LoVo (cell line): ENCODE data around the gene DGCR6L.
"Not testable (repeated sequence)": the region's sequence is repeated elsewhere in the genome, so short reads cannot be mapped to it uniquely, and the experiment has no call there.

Experiments
- DNase-seq: peaks from one replicate; pipeline ENCODE4 v3.0.0-alpha.2; 2016; ENCODE audit warnings: low spot score

The DGCR6L gene

GRCh38 chr22:20319745-20320658, at the start of gene DGCR6L:
Gene DGCR6L (minus strand): TSS chr22:20320060. CDS start chr22:20319988, 72 bp downstream.
- peak; percentile 93 for DNase-seq

- DNase-seq: not testable (repeated sequence)
Observed at GRCh38 chr22:20368875-20369274, 49.0 kb upstream of the DGCR6L start.

- not testable (repeated sequence) for DNase-seq
Observed at GRCh38 chr22:20366841-20367240, 47.0 kb upstream of the DGCR6L start.

- DNase-seq: not testable (repeated sequence)
Observed at GRCh38 chr22:20364335-20365260, 44.7 kb upstream of the DGCR6L start.

- not testable (repeated sequence) for DNase-seq
Observed at GRCh38 chr22:20362403-20362802, 42.5 kb upstream of the DGCR6L start.

GRCh38 chr22:20361752-20362229, 41.9 kb upstream of the DGCR6L start:
- DNase-seq: not testable (repeated sequence)

- DNase-seq: not testable (repeated sequence)
Observed at GRCh38 chr22:20360866-20361751, 41.2 kb upstream of the DGCR6L start.

- not testable (repeated sequence) for DNase-seq
Observed at GRCh38 chr22:20360261-20360660, 40.4 kb upstream of the DGCR6L start.

GRCh38 chr22:20358503-20359239, 38.8 kb upstream of the DGCR6L start:
- not testable (repeated sequence) for DNase-seq

- not testable (repeated sequence) for DNase-seq
Observed at GRCh38 chr22:20357967-20358366, 38.1 kb upstream of the DGCR6L start.

- not testable (repeated sequence) for DNase-seq
Observed at GRCh38 chr22:20356906-20357305, 37.0 kb upstream of the DGCR6L start.

GRCh38 chr22:20355939-20356636, 36.2 kb upstream of the DGCR6L start:
- not testable (repeated sequence) for DNase-seq

GRCh38 chr22:20354238-20354975, 34.5 kb upstream of the DGCR6L start:
- no peak for DNase-seq

GRCh38 chr22:20352536-20352935, 32.7 kb upstream of the DGCR6L start:
- DNase-seq: not testable (repeated sequence)

GRCh38 chr22:20346553-20346952, 26.7 kb upstream of the DGCR6L start:
- not testable (repeated sequence) for DNase-seq

GRCh38 chr22:20338291-20338690, 18.4 kb upstream of the DGCR6L start:
- peak; percentile 4 for DNase-seq

- not testable (repeated sequence) for DNase-seq
Observed at GRCh38 chr22:20337807-20338206, 17.9 kb upstream of the DGCR6L start.

- DNase-seq: not testable (repeated sequence)
Observed at GRCh38 chr22:20336561-20336960, 16.7 kb upstream of the DGCR6L start.

GRCh38 chr22:20328569-20328930, 8.7 kb upstream of the DGCR6L start:
- peak; percentile 5 for DNase-seq
